ENCODE measurements around the gene SCAI.
"Not testable (repeated sequence)": the region's sequence is repeated elsewhere in the genome, so short reads cannot be mapped to it uniquely, and the experiment has no call there.

Gene SCAI

DNA sequence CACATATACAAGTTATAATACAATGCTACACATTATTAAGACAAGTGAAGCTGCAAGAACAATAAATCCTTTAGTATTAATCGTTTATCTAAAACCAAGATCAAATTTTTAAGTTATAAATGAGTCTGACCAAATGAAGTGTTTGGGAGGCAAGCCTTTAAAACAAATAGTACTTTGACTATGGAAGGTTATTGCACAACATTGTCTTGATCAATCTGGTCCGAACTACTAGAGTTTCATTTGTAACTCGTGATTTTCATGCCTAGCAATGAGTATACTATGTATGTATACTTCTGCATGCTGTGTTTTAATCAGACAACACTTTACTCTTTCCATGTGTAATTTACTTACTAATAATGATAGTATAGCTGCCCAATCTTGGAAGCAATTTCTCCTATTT is 115.3 kb downstream of the SCAI start:
- no peak for DNase-seq (ENCODE audit: low read depth)

- no peak for DNase-seq (ENCODE audit: low read depth)
These were observed 118.4 kb downstream of the SCAI start for GRCh38 chr9:125024917-125025316.

- no peak for DNase-seq (ENCODE audit: low read depth)
These were observed 122.3 kb downstream of the SCAI start for GRCh38 chr9:125021069-125021468.

GRCh38 chr9:125015655-125016054 is 127.7 kb downstream of the SCAI start:
- DNase-seq (ENCODE audit: low read depth) = not testable (repeated sequence)

- DNase-seq (ENCODE audit: low read depth) = not testable (repeated sequence)
These were observed 131.3 kb downstream of the SCAI start for GRCh38 chr9:125012013-125012412.

DNA sequence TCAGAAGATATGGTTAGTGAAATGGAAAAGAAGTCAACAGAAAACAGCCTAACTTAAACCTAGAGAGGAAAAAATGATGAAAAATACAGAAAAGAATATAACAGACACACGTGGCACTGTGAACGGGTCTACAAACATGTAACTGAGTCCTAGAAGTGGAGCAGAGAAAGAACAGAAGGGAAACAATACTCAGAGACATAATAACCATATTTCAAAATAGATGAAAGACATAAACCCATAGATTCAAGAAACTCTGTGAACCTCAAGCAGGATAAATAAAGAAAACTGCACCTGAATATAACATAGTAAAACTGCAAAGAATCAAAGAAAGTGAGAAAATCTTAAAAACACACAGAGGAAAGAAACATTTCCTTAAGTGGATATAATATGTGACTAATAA is 134.7 kb downstream of the SCAI start:
- DNase-seq (ENCODE audit: low read depth) = no peak

GRCh38 chr9:125003332-125003731 is 140.0 kb downstream of the SCAI start:
- DNase-seq (ENCODE audit: low read depth) = no peak

GRCh38 chr9:124983698-124984097 is 159.6 kb downstream of the SCAI start:
- no peak for DNase-seq (ENCODE audit: low read depth)

GRCh38 chr9:124980431-124980830 is 162.9 kb downstream of the SCAI start:
- DNase-seq (ENCODE audit: low read depth) = no peak

DNA sequence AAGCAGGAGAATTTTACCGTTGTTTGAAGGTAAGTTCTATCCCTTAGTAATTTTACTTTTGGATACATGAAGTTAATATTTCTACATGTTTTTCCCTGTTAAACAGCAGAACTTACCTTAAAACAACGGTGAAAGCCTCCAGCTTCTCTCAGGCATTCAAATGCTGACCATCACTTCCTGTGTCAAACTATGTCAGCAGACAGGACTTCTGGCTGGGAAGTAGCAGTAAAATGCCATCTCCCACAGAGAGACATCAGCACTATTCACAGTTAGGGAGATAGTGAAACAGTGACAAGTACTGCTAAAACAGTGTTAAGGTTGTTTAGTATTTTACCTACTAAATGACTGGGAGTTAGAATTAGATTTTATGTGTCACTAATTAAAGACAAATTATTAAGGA is 168.2 kb downstream of the SCAI start:
- DNase-seq (ENCODE audit: low read depth) = no peak

GRCh38 chr9:124973807-124974206 is 169.5 kb downstream of the SCAI start:
- DNase-seq (ENCODE audit: low read depth) = no peak

- DNase-seq (ENCODE audit: low read depth) = no peak
These were observed 171.0 kb downstream of the SCAI start for GRCh38 chr9:124972241-124972770.

- DNase-seq (ENCODE audit: low read depth) = no peak
These were observed 173.9 kb downstream of the SCAI start for GRCh38 chr9:124969401-124969800.

DNA sequence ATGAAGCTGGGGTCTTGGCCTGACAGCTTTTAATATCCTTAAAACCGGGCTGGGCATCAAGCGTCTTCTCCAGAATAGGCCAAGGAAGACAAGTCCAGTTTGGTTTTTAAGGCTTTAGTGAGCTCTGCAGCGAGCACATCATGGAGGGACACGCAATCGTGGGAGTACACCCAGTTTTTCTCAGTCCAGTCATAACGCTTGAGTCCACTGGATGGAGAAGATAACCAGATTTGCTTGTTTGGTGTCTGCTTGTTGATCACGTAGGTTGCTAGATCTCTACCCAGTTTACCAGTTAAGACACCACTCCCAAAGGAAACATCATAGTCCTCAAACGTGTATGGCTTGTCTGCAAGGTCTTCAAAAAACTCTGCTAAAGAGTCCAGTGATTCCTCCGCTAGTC is 175.1 kb downstream of the SCAI start:
- no peak for DNase-seq (ENCODE audit: low read depth)

- DNase-seq (ENCODE audit: low read depth) = peak; percentile 39
These were observed 177.4 kb downstream of the SCAI start for GRCh38 chr9:124965775-124966568.

DNA sequence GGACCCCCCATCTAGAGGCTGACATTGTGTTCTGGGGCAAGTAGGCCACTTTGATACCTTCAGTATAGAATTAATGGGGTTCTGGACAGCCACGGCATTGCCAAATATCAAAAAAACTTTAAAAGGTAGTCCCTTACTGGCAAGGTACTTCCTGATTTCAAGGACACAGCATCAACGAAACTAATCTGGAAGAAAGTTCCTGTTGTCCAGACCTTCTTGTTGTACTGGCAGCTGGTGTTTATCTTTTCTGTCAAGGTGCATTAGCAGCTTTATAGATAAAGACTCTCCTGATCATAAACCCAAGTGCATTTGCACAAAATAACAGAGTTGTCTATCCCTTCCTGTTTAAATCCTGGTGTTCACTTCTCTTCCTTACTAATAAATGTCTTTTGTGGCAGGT is 178.7 kb downstream of the SCAI start:
- DNase-seq (ENCODE audit: low read depth) = no peak

GRCh38 chr9:124964056-124964455 is 179.3 kb downstream of the SCAI start:
- no peak for DNase-seq (ENCODE audit: low read depth)

DNA sequence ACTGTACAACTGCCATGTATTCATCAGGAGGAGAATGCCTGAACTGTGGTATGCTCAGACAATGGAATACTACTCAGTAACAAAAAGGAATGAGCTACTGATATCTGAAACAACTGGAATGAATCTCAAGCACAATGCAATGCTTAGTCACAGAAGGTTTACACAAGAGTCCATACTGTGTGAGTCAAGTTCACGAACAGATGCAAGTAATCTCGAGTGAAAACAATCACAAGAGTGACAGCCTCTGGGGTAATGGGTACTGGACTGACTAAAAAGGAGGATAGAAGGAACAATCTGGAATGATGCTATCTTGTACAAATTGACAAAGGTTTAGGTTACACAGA is 182.9 kb downstream of the SCAI start:
- no peak for DNase-seq (ENCODE audit: low read depth)

DNA sequence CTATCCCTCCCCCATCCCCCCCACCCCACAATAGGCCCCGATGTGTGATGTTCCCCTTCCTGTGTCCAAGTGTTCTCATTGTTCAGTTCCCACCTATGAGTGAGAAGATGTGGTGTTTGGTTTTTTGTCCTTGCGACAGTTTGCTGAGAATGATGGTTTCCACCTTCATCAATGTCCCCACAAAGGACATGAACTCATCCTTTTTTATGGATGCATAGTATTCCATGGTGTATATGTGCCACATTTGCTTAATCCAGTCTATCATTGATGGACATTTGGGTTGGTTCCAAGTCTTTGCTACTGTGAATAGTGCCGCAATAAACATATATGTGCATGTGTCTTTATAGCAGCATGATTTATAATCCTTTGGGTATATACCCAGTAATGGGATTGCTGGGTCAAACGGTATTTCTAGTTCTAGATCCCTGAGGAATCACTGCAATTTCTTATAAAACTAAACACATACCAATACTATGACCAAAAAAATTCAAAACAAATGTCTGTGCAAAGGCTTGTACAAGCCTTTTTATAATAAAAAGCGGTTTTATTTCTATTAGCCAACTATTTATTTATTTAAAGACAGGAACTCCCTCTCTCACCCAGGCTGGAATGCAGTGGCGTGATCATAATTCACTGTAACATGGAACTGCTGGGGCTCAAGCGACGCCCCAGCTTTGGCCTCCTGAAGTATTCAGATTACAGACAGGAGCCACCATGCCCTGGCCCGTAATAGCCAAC is 183.5 kb downstream of the SCAI start:
- DNase-seq (ENCODE audit: low read depth) = not testable (repeated sequence)

- DNase-seq (ENCODE audit: low read depth) = no peak
These were observed 189.1 kb downstream of the SCAI start for GRCh38 chr9:124954255-124954654.

GRCh38 chr9:124950050-124950718 is 193.1 kb downstream of the SCAI start:
- no peak for DNase-seq (ENCODE audit: low read depth)

GRCh38 chr9:124949387-124949786 is 193.9 kb downstream of the SCAI start:
- no peak for DNase-seq (ENCODE audit: low read depth)
